OCI-LY1 (cell line): ENCODE data around the gene ZFYVE21.

Experiments used
- CTCF ChIP-seq: fragments of 200-600 bp; sonication (generic), shearing (Covaris generic); IDR thresholded peaks from 2 replicates; pipeline ENCODE4 v1.5.1; 2017; ENCODE audit warnings: mild to moderate bottlenecking, antibody characterized with exemption, low read length, moderate library complexity, mixed read lengths
- EZH2 ChIP-seq: fragments of 200-600 bp; sonication (generic), shearing (Covaris generic); IDR thresholded peaks from 2 replicates; pipeline ENCODE4 v1.8.0; 2017; ENCODE audit warnings: borderline replicate concordance, mixed run types, mild to moderate bottlenecking, antibody characterized with exemption, low read length, moderate library complexity, mixed read lengths

GRCh38 chr14:103741876-103742275 lies 26.3 kb downstream of the ZFYVE21 start:
- no peak for TF ChIP-seq CTCF
- TF ChIP-seq EZH2: no peak
